ENCODE results near the gene MCHR2. TPM values are rescaled to one million over a fixed set of nuclear protein-coding genes. Genes with fewer than 3 reads are reported as not detected.

Gene MCHR2
- total and polyA plus RNA-seq, 4 donors: not detected

DNA sequence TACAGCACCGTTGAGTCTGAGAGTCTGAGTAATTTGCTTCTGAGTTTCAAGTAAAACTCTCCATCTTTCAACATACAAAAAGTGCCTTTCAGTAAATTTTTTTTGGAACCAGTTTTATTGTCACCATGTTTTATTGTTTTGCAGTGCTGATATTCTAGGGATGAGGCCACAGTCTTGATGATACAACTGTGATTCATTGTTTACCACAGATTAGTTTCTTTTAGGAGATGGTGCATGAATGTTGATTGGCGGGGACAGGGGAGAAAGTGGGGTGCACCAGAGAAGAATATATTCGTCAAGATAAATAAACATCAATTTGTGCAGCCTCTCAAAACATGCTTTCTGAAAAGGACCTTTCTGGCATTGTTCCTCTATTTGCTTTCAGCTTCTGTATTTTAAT, 109.0 kb downstream of the MCHR2 start:
- Histone ChIP-seq H3K27me3 (ENCODE audit: control insufficient read depth in 4 of 4, insufficient read depth in 4 of 4, low read length in 3 of 4) (peaks cover 0 to 3% (median 0%) of the 10 kb centered on the region in 4 donors), H3K9ac (ENCODE audit: low read depth in 1 of 2, low read length in 2 of 2) (no peak overlapping the region), H3K9me3 (ENCODE audit: control insufficient read depth in 4 of 4, low read length in 3 of 4) (no peaks in the 10 kb centered on the region), H3K27ac (ENCODE audit: low read depth in 1 of 2, low read length in 2 of 2) (no peak overlapping the region), H3K4me3 (ENCODE audit: low read depth in 1 of 3, low read length in 3 of 3) (no peak overlapping the region), H3K36me3 (ENCODE audit: control insufficient read depth in 4 of 4, insufficient read depth in 3 of 4, low read depth in 1 of 4, low read length in 3 of 4) (no peaks in the 10 kb centered on the region), H3K4me1 (ENCODE audit: control insufficient read depth in 4 of 4, insufficient read depth in 4 of 4, low read length in 3 of 4) (no peaks in the 10 kb centered on the region)
- TF ChIP-seq GABPA (IDR thresholded peaks at IDR 0.05 in 1 of 2, conservative IDR thresholded peaks at IDR 0.05 in 1 of 2) (no peak), EGR1 (IDR thresholded peaks at IDR 0.05; ENCODE audit: low read depth in 2 of 2) (no peak), FOXA2 (IDR thresholded peaks at IDR 0.05) (no peak), YY1 (IDR thresholded peaks at IDR 0.05) (no peak), FOXA1 (IDR thresholded peaks at IDR 0.05) (no peak), NR2F2 (IDR thresholded peaks at IDR 0.05) (no peak), HNF4G (IDR thresholded peaks at IDR 0.05) (no peak), ATF3 (IDR thresholded peaks at IDR 0.05) (no peak), JUND (IDR thresholded peaks at IDR 0.05) (no peak), HNF4A (conservative IDR thresholded peaks at IDR 0.05) (no peak), RXRA (IDR thresholded peaks at IDR 0.05) (no peak), SP1 (IDR thresholded peaks at IDR 0.05) (no peak), TAF1 (conservative IDR thresholded peaks at IDR 0.05) (no peak)
- TF ChIP-seq, protein P1, sequence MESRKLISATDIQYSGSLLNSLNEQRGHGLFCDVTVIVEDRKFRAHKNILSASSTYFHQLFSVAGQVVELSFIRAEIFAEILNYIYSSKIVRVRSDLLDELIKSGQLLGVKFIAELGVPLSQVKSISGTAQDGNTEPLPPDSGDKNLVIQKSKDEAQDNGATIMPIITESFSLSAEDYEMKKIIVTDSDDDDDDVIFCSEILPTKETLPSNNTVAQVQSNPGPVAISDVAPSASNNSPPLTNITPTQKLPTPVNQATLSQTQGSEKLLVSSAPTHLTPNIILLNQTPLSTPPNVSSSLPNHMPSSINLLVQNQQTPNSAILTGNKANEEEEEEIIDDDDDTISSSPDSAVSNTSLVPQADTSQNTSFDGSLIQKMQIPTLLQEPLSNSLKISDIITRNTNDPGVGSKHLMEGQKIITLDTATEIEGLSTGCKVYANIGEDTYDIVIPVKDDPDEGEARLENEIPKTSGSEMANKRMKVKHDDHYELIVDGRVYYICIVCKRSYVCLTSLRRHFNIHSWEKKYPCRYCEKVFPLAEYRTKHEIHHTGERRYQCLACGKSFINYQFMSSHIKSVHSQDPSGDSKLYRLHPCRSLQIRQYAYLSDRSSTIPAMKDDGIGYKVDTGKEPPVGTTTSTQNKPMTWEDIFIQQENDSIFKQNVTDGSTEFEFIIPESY (IDR thresholded peaks at IDR 0.05): no peak
- TF ChIP-seq, protein P2, sequence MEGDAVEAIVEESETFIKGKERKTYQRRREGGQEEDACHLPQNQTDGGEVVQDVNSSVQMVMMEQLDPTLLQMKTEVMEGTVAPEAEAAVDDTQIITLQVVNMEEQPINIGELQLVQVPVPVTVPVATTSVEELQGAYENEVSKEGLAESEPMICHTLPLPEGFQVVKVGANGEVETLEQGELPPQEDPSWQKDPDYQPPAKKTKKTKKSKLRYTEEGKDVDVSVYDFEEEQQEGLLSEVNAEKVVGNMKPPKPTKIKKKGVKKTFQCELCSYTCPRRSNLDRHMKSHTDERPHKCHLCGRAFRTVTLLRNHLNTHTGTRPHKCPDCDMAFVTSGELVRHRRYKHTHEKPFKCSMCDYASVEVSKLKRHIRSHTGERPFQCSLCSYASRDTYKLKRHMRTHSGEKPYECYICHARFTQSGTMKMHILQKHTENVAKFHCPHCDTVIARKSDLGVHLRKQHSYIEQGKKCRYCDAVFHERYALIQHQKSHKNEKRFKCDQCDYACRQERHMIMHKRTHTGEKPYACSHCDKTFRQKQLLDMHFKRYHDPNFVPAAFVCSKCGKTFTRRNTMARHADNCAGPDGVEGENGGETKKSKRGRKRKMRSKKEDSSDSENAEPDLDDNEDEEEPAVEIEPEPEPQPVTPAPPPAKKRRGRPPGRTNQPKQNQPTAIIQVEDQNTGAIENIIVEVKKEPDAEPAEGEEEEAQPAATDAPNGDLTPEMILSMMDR (IDR thresholded peaks at IDR 0.05; ENCODE audit: low read depth, low read length, missing input control): no peak
- 73% methylated on average over 3 of the region's 3 CpGs for WGBS
- DNase-seq (ENCODE audit: low spot score): no peak

GRCh38 chr6:99882128-99882702, 111.8 kb downstream of the MCHR2 start:
- H3K4me1 ChIP-seq (ENCODE audit: control insufficient read depth in 4 of 4, insufficient read depth in 4 of 4, low read length in 3 of 4): no peaks in the 10 kb centered on the region
- no peak overlapping the region for H3K9ac ChIP-seq (ENCODE audit: low read depth in 1 of 2, low read length in 2 of 2)
- H3K9me3 ChIP-seq (ENCODE audit: control insufficient read depth in 4 of 4, low read length in 3 of 4): no peaks in the 10 kb centered on the region
- 80% methylated on average over 4 of the region's 4 CpGs for WGBS
- no peaks in the 10 kb centered on the region for H3K36me3 ChIP-seq (ENCODE audit: control insufficient read depth in 4 of 4, insufficient read depth in 3 of 4, low read depth in 1 of 4, low read length in 3 of 4)
- H3K27ac ChIP-seq (ENCODE audit: low read depth in 1 of 2, low read length in 2 of 2): no peak overlapping the region
- DNase-seq (ENCODE audit: low spot score): no peak
- no peak overlapping the region for H3K4me3 ChIP-seq (ENCODE audit: low read depth in 1 of 3, low read length in 3 of 3)
- H3K27me3 ChIP-seq (ENCODE audit: control insufficient read depth in 4 of 4, insufficient read depth in 4 of 4, low read length in 3 of 4): peaks cover 0 to 6% (median 1%) of the 10 kb centered on the region in 4 donors
- TF ChIP-seq ATF3 (IDR thresholded peaks at IDR 0.05): no peak
- TF ChIP-seq, protein P3, sequence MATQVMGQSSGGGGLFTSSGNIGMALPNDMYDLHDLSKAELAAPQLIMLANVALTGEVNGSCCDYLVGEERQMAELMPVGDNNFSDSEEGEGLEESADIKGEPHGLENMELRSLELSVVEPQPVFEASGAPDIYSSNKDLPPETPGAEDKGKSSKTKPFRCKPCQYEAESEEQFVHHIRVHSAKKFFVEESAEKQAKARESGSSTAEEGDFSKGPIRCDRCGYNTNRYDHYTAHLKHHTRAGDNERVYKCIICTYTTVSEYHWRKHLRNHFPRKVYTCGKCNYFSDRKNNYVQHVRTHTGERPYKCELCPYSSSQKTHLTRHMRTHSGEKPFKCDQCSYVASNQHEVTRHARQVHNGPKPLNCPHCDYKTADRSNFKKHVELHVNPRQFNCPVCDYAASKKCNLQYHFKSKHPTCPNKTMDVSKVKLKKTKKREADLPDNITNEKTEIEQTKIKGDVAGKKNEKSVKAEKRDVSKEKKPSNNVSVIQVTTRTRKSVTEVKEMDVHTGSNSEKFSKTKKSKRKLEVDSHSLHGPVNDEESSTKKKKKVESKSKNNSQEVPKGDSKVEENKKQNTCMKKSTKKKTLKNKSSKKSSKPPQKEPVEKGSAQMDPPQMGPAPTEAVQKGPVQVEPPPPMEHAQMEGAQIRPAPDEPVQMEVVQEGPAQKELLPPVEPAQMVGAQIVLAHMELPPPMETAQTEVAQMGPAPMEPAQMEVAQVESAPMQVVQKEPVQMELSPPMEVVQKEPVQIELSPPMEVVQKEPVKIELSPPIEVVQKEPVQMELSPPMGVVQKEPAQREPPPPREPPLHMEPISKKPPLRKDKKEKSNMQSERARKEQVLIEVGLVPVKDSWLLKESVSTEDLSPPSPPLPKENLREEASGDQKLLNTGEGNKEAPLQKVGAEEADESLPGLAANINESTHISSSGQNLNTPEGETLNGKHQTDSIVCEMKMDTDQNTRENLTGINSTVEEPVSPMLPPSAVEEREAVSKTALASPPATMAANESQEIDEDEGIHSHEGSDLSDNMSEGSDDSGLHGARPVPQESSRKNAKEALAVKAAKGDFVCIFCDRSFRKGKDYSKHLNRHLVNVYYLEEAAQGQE (IDR thresholded peaks at IDR 0.05): no peak
- no peak for TF ChIP-seq RAD21 (IDR thresholded peaks at IDR 0.05)
- TF ChIP-seq, protein P2 (IDR thresholded peaks at IDR 0.05; ENCODE audit: low read depth, low read length, missing input control): no peak
- no peak for TF ChIP-seq JUND (IDR thresholded peaks at IDR 0.05)
- TF ChIP-seq TAF1 (conservative IDR thresholded peaks at IDR 0.05): no peak
- TF ChIP-seq NR2F2 (IDR thresholded peaks at IDR 0.05): no peak
- TF ChIP-seq MAX (IDR thresholded peaks at IDR 0.05): no peak
- no peak for TF ChIP-seq GABPA (IDR thresholded peaks at IDR 0.05 in 1 of 2, conservative IDR thresholded peaks at IDR 0.05 in 1 of 2)
- TF ChIP-seq RXRA (IDR thresholded peaks at IDR 0.05): no peak
- no peak for TF ChIP-seq HNF4G (IDR thresholded peaks at IDR 0.05)
- TF ChIP-seq FOXA1 (IDR thresholded peaks at IDR 0.05): no peak
- no peak for TF ChIP-seq SP1 (IDR thresholded peaks at IDR 0.05)
- TF ChIP-seq EGR1 (IDR thresholded peaks at IDR 0.05; ENCODE audit: low read depth in 2 of 2): no peak
- TF ChIP-seq, protein P1 (IDR thresholded peaks at IDR 0.05): no peak
